UCSD-AML1 (cell line): ENCODE results near the gene PDE6A.

ENCODE experiments used
- DNase-seq: peaks from one replicate; lab custom pipeline; 2025; ENCODE audit not compliant: unreplicated experiment; lab: John Stamatoyannopoulos, UW

The PDE6A gene

GRCh38 chr5:149820536-149821510 lies 123.8 kb downstream of the PDE6A start:
- DNase-seq = no peak

GRCh38 chr5:149820012-149820411 lies 124.6 kb downstream of the PDE6A start:
- no peak for DNase-seq

GRCh38 chr5:149818116-149818515 lies 126.5 kb downstream of the PDE6A start:
- DNase-seq = no peak

DNA sequence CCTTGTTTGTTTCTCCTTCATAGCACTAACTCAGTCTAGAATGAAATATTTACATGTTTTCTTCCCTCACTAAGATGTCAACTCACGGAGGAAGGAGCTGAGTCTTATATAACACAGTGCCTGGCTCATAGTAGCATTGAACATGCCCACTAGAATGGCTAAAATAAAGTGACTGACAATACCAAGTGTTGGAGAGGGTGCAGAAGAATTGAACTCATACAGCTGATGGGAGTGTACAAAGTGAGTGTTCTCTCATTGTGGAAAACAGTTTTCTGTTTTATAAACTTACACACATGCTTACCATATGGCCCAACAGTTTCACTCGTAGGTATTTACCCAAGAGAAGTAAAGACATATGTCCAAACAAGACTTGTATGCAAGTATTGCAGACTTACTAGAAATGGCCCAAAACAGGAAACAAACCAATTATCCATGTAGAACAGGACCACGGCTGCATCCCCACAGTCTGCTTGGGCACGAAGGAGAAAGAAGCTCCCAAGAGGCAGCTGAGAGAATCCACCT lies 127.0 kb downstream of the PDE6A start:
- no peak for DNase-seq

GRCh38 chr5:149816661-149817060 lies 127.9 kb downstream of the PDE6A start:
- DNase-seq = no peak

DNA sequence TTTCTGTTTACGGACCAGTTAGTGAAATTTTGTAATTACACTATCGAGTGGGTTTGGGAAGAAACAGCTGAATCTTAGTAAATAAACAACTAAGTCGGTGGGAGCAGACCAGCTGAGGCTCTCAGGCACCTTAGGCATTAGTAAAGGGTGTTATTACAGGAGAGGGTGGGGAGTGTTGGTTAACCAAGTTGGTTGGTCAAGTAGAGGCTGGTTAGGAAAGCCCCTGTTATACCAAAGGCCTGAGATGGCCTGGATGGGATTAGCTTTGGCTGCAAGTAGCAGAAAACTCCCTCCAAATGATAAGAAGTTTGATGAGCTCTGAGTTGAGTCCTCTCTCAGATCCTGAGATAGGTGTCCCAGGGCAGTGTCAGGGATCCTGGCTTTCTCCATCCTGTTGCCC lies 133.1 kb downstream of the PDE6A start:
- DNase-seq = no peak

- no peak for DNase-seq
Measured at GRCh38 chr5:149810856-149811255, 133.7 kb downstream of the PDE6A start.

GRCh38 chr5:149809931-149810691 lies 134.5 kb downstream of the PDE6A start:
- DNase-seq = no peak

DNA sequence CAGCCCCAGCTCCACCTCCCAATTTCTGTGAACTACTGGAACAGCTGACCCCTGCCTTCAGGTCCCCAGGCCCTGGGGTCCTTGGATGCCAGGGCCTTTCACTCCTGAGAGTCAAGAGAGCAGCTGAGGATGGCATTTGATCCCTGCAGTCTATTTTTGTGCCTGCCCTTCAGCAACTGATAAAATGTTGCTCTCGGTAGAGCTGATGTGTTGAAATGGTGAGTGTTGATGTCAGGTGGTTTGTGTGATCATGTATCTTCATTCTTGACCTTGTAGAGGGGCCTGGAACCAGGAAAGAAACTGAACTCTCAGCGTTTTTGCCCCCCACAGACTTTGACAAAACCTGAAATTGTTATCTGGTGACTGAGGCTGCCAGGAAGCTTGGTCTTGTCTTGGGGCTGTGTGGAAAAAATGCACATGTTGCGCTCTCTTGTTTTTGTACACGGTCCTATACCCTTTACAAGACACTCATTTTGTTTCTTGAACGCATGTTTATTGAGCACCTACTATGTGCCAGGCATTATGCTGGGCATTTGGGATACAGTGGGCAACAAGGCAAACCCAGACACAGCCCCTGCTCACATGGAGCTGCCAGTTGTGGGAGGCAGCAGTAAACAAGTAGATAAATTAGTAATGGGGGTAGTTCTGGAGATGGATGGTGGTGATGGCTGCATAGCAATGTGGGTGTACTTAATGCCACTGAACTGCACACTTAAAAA lies 136.2 kb downstream of the PDE6A start:
- no peak for DNase-seq
